Measurements from ENCODE around the gene CARD8.
"Not testable (repeated sequence)": the region's sequence is repeated elsewhere in the genome, so short reads cannot be mapped to it uniquely, and the experiment has no call there.

Gene CARD8, protein sequence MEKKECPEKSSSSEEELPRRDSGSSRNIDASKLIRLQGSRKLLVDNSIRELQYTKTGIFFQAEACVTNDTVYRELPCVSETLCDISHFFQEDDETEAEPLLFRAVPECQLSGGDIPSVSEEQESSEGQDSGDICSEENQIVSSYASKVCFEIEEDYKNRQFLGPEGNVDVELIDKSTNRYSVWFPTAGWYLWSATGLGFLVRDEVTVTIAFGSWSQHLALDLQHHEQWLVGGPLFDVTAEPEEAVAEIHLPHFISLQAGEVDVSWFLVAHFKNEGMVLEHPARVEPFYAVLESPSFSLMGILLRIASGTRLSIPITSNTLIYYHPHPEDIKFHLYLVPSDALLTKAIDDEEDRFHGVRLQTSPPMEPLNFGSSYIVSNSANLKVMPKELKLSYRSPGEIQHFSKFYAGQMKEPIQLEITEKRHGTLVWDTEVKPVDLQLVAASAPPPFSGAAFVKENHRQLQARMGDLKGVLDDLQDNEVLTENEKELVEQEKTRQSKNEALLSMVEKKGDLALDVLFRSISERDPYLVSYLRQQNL

DNA sequence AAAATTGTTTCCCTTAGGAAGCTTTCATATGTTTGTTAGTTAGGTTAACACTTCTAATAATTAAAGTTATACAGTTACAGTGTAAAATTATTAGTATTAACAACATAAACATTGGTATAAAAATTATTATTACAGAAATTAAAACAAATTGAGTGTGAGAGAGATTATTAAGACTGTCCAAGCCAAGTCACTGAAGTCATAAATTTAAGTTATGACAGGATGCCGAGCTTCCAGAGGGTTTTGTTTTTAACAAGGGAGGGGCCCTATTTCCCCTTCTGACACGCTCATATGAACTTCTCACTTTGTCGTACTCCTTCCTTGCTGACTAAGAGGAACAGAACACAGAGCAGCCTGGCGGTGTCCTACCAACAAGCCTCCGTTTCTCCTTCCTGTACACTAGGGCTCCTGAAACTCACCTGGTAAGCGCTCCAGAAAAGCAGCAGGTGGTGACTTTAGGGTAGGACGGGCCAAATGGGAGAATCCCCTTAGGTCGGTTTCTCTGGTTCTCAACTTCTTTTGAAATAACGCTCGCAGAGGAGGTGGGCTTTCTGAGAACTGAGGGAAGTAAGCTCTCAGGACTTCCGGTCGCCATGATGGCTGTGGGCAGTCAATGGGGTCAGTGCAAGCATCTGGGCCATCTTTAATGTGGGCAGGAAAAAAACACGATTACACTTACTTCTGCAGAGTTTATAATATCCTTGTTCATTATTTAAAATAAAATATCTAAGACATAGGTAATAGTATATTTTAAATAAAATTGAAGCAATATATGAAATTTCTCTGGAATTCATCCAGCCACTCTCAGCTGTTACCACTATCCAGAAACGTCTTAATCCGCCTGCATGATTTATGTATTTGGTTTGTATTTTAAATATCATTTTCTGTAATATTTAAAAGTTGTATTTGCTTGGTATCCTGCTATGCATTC lies at the start of gene CARD8:
Gene CARD8, minus strand, starts transcription at position 537 of the 928 bp plus-strand sequence. CDS start 14,892 bp downstream, outside the sequence.
- peak; percentile 77 for DNase-seq (ENCODE audit: low read depth)

DNA sequence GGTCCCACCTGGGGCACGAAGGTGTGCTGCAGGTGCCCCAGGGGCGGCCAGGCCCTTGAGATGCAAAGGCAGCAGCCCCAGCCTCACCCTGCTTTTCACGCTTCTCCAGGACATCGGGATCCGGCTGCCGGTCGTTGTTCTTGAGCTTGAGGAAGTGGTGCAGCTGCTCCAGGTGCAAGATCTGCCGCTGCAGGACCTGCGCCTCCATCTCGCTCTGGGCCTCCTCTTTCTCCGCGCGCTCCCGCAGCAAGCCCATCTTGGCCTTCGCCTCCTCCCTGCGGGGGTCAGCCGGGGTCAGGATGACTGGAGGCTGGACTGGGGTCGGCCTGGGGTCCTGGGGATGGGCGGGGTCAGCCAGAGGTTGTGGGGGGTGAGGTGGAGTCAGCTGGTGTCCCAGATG lies 48.2 kb upstream of the CARD8 start:
- no peak for DNase-seq (ENCODE audit: low read depth)

DNA sequence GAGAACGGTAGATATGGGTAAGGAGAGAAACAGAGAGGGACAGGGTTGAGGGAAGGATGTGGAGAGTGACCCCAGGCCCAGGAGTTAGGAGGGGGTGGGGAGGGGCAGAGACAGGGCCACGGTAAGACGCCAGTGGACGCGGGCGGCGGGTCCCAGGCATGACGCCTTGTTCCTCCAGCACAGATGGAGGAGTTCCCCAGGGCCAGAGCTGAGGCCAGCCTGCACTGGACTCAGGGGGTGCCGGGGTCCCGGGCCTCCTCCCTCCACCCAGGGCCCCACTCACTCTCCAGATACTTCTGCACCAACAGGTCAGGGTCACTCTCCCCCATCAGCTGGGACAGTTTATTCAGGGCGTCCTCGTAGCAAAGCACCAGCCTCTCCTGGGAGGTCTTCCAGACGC lies 47.7 kb upstream of the CARD8 start:
- DNase-seq (ENCODE audit: low read depth), result no peak

DNA sequence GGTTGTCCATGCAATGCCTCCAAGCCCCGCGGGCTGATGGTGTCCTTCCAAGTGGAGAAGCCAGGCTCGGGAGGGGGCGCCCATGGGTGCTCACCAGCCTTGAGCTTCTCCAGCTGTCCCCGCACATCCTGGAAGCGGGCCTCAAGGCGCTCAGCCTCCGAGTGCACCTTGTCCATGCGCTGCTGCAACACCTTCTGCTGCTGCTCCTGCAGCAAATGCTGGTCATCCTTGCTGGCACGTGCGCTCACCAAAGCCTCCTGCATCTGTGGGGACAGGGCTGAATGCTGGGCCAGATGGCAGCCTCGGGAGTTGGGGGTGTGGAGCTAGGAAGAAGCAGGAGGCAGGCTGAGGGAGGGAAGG lies 46.9 kb upstream of the CARD8 start:
- DNase-seq (ENCODE audit: low read depth), result no peak

DNA sequence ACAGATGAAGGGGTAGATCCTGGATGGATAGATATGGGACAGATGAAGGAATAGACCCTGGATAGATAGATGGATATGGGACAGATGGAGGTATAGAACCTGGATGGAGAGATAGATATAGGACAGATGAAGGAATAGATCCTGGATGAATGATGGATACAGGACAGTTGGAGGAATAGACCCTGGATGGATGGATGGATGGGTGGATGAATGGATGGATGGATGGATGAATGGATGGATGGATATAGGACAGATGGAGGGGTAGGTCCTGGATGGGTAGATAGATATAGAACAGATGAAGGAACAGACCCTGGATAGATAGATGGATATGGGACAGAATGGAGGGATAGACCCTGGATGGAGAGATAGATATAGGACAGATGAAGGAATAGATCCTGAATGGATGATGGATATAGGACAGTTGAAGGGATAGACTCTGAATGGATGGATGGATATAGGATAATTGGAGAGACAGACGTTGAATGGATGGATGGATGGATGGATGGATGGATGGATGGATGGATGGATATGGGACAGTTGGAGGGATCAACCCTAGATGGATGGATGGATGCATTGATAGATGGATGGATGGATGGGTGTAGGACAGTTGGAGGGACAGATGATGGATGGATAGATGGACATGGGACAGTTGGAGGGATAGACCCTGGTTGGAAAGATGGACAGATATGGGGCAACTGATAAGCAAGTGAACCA lies 46.3 kb upstream of the CARD8 start:
- DNase-seq (ENCODE audit: low read depth), result no peak

DNA sequence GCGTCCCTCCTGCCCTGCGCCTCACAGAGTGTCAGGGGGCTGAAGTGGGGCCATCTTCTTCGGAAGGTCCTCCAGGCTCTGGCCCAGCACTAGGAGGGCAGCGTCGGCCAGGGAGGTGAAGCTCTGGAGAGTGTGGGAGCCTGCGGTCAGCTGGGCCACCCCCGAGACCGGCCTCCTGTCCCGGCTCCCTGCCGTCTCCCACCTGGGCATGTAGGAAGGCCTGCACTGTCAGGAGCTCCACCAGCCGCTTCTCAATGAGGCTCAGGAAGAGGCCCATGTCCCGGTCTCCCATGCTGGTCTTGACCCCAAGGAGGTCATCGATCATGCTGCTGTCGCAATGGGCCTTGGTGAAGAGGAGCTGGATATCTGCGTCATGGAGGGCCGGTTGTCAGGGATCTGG lies 42.3 kb upstream of the CARD8 start:
- DNase-seq (ENCODE audit: low read depth), result no peak

DNA sequence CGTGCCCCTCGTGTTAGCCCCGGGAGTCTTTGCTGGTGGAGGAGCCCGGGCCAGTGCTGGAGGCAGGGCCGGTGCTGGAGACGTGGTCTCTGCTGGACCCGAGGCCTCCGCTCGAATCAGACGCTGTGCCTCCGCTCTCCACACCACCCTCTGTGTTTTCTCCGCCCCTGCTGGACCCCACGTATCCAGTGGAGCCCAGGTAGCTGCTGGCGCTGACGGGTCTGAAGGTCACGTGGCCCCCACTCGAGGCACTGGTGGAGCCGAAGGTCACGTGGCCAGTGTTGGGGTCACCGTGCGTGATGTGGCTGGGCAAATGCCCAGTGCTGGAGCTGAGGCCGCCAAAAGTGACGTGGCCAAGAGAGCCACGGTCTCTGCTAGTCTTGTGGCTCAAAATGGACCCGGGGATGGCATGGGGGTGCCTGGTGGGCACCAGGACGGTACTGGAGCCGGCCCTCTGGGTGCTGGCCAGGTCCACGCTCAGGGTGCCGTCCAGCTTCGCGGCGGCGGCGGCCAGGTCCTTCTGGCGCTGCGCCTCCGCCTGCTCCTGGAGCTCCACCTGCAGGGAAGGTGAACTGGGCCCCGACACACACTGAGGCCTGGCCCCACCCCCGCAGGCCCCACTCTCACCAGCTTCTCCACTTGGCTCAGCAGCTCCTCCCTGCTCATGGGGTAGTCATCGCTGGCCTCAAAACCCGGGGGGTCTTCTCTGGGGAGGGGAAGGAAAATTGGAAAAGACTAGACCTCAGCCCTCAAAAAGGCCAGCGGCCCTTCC lies 41.4 kb upstream of the CARD8 start:
- DNase-seq (ENCODE audit: low read depth), result no peak

DNA sequence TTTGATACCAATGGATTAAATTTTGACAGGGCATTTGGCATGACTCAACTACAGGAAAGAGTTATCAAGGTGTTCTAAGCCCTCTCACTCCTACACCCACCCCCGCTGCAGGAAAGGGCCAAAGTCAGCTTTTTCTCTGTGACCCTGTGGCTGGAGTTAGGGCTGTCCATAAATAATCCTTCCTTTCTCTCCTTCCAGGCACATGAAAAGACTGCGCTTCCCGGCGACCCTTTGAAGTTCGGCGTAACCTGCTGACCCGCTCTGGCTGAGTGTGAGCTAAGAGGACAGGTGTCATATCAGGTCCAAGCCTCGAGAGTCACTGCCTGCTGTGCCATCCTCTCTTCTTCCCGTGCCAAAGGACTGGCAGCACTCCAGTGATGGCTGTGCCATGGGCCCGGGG lies 39.7 kb upstream of the CARD8 start:
- no peak for DNase-seq (ENCODE audit: low read depth)

DNA sequence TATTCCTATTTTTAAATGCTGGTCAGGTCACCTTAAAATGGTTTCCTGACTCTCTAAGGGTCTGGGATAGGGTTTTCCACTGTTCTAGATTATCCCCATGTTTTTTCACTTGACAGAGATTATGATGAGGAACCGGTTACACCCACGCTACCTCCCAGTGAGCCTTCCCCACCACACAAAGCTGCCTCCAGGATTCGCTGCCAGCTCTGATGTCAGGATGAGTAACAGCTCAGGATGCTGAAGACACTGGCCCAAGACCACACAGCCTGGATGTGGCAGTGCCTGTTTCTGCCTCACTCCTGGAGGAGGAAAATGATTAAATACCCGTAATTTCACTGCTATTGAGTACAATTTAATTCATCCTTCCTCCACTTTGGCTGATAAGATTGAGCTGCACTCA lies 37.1 kb upstream of the CARD8 start:
- DNase-seq (ENCODE audit: low read depth), result no peak

DNA sequence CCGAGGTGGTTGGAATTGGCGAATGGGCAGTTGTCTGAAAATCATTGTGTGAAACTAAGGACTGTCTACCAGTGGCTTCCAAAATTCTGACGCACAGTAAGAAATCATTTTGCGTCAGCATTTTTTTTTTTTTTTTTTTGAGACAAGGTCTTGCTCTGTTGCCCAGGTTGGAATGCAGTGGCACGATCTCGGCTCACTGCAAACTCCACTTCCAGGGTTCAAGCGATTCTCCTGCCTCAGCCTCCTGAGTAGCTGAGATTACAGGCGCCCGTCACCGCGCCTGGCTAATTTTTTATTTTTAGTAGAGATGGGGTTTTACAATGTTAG lies 35.7 kb upstream of the CARD8 start:
- not testable (repeated sequence) for DNase-seq (ENCODE audit: low read depth)

DNA sequence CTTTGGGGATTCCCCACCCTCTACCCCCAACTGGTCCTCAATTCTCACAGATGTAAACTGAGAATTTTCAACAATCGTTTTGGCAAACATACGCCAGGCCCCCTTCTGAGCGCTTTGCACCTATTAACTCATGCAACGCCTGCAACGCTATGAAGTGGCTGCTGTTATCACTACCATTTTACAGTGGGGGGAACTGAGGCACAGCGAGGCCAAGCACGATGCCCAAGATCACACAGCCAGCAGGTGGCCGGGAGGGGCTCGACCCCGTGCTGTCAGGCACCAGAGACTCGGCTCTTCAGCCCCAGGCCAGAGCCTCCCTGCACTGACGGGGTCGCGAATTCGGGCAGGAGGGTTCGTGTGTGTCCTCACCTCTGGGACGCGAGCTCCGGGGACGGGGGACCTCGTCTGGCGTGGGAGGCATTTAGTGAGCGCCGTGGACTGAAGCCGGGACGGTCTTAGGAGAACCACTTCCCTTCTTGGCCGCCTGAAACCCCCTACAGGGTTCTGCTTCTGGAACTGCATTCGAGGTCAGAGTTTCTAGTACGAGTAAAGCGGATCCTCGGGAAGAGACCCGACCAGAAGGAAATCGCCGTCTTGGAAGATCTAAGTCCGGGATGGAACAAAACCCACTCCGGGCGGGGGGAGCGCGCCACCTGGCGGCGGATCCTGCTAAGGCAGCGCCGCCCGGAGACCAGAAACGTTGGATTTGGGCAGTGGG lies 35.2 kb upstream of the CARD8 start:
- peak; percentile 55 for DNase-seq (ENCODE audit: low read depth)

DNA sequence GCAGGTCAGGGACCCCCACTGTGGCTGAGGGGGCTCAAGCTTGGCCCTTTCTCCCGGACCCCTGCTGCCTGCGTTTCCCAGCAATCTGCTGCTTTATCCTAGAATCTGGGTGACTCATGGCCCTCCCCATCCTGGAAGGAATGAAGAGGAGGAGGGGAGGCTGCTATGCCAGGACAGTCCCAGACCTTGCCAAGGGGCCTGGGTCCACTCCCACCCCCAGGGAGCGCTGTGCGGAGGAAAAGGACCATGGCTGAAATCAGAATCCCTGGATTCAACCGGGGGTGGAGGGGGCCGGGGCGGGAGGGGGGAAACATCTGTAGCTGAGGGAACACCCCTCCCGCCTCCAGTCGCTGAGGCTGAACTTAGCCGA lies 34.7 kb upstream of the CARD8 start:
- DNase-seq (ENCODE audit: low read depth), result no peak

DNA sequence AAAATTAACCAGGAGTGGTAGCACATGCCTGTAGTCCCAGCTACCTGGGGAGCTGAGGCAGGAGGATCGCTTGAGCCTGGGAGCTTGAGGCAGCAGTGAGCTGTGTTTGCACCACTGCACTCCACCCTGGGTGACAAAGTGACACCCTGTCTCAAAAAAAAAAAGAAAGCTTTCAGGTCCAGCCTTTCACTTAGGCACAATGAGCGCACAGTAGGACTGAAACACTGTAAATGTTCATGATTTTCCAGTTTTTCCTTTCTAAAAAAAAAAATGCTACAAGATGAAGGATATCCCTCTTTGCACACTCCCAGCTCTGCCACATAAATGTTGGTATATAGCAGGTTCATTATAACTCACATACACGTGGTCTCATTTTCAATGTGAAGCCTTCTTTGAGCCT lies 32.0 kb upstream of the CARD8 start:
- DNase-seq (ENCODE audit: low read depth), result no peak

DNA sequence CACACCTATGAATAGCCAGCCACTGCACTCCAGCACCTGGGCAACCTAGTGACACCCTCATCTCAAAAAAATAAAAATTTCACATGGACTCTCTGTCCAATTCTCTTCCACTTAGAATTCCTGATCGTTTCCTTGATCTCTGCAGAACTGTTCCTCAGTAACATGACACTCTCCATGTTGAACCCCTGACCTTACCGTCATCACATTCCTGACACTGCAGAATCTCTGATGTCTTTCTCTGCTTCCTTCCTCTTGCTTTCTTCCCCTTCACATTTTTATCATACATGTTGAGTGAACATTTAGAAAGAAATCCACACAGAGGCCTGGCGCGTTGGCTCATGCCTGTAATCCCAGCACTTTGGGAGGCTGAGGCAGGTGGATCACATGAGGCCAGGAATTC lies 29.2 kb upstream of the CARD8 start:
- no peak for DNase-seq (ENCODE audit: low read depth)

DNA sequence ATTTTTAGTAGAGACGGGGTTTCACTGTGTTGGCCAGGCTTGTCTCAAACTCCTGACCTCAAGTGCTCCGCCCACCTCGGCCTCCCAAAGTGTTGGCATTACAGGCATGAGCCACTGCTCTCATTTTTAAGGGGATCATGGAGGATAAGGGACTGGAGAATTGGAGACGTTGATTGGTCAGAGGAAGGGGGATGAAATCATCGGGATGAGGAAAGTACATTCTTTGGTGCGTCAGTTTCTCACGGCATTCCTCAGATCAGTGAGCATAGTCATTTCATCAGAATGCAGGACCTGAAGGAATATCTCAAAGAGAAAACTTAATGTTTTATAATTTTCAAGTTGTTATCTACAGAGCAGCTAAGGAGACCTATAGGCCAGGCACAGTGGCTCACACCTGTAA lies 28.2 kb upstream of the CARD8 start:
- DNase-seq (ENCODE audit: low read depth), result no peak

DNA sequence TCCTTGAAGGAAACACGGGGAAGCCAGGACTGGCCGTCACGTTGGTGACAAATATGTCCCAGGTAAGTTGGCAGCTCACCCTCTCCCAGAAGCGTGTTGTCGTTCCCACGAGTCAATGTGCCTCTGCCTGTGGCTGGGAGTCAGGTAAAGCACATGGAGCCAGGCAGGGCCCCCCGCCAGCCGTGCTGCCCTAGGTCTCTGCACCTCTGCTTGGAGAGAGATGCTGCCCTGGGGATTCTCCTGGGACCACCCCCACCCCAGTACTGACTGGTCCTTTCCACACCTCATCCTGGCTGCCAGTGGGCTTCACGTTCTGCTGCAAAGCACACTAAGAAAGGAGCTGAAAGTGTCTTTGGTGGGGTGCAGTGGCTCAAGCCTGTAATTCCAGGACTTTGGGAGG lies 24.0 kb upstream of the CARD8 start:
- DNase-seq (ENCODE audit: low read depth), result no peak

DNA sequence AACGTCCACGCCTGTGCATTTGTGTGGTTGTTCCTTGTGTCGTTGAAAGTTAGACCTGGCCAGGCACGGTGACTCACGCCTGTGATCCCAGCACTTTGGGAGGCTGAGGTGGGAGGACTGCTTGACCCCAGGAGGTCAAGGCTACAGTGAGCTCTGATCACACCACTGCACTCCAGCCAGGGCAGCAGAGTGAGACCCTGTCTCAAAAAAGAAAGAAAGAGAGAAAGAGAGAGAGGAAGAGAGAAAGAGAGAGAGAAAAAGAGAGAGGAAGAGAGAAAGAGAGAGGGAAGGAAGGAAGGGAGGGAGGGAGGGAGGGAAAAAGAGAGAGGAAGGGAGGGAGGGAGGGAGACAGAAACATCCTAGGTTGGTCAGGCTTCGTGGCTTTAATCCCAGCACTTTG lies 19.2 kb upstream of the CARD8 start:
- no peak for DNase-seq (ENCODE audit: low read depth)

DNA sequence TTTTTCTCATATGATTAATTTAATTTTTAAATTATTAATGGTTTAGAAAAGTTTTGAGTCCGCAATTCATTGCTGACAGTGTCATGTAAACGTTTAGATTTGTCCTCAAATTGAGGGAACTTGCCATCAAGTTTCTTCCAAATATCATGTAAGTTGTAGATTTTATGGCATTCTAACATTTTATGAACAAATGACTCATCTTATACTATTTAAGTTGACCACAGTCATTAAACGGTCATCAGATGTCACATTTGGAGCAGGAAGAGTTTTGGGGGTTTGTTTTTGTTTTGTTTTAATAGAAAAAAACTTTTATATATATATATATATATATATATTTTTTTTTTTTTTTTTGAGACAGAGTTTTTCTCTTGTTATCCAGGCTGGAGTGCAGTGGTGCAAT lies 18.5 kb upstream of the CARD8 start:
- DNase-seq (ENCODE audit: low read depth), result no peak

DNA sequence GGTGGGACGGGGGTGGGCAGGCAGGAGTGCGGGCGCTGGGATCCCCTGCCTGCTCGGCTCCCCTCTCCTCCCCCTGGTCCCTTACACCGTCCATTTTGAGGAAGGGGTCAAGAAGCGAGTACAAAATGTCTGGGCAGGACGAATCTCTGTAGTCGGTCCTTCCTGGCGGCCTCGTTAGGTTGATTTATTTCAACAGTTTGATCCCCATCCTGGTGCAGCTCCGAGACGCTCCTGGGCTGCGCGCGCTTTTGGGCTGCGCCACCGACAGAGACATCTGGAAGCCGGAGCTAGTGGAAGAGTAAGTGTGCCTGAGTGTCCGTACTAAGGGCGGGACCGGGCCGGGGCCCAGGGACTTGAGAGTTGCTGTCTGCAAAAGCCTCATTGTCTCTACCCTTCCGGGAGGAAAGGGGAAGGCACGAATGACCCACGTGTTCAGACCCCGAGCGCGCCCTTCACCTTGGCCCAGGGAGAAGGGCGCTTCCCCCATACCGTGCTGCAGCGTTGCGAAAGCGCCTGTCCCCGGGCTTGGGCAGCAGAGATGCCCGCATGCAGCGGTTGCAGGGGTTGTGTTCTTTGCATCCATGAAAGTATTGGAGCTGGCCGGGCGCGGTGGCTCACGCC lies 15.9 kb upstream of the CARD8 start:
- DNase-seq (ENCODE audit: low read depth), result no peak

DNA sequence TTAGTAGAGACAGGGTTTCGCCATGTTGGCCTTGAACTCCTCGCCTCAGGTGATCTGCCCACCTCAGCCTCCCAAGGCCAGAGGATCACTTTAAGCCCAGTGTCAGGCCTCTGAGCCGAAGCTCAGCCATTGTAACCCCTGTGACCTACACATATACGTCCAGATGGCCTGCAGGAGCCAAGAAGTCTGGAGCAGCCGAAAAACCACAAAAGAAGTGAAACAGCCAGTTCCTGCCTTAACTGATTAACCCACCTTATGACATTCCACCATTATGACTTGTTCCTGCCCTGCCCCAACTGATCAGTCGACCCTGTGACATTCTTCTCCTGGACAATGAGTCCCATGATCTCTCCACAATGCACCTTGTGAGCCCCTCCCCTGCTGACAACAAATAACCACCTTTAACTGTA lies 13.9 kb upstream of the CARD8 start:
- DNase-seq (ENCODE audit: low read depth), result not testable (repeated sequence)

DNA sequence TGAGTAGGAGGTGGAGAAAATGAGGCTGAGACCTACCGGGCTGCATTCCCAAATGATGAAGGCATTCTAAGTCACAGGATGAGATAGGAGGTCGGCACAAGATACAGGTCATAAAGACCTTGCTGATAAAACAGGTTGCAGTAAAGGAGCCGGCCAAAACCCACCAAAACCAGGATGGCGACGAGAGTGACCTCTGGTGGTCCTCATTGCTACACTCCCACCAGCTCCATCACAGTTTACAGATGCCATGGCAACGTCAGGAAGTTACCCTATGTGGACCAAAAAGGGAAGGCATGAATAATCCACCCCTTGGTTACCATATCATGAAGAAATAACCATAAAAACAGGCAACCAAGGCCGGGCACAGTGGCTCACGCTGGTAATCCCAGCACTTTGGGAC lies 9.6 kb upstream of the CARD8 start:
- not testable (repeated sequence) for DNase-seq (ENCODE audit: low read depth)

All from fibroblast of the conjunctiva (primary cell).